SK-N-SH treated with all-trans-retinoic acid at 6 μM for 48 hours (cell line): ENCODE data around the gene PUSL1.

Experiments
- ATAC-seq: fragments of 200-7000 bp; cut with Tn5 transposase; 3 replicates; pipeline ENCODE4 v1.9.1; 2020; ENCODE audit warnings: mild to moderate bottlenecking, moderate library complexity
- BACH2 ChIP-seq: fragments of 250-450 bp; sonication (Bioruptor Pico); IDR thresholded peaks from 2 replicates; pipeline ENCODE4 v1.9.0; 2021; ENCODE audit warnings: mild to moderate bottlenecking, borderline replicate concordance
- CSDC2 ChIP-seq: fragments of 250-450 bp; sonication (Bioruptor Pico); IDR thresholded peaks from 2 replicates; pipeline ENCODE4 v1.5.0; 2020; ENCODE audit warnings: mild to moderate bottlenecking, moderate library complexity
- CSRNP3 ChIP-seq: fragments of 250-450 bp; sonication (Bioruptor Pico); IDR thresholded peaks from 2 replicates; pipeline ENCODE4 v1.5.1; 2021; ENCODE audit warnings: mild to moderate bottlenecking, moderate library complexity
- ESRRG ChIP-seq: fragments of 250-450 bp; sonication (Bioruptor Pico); IDR thresholded peaks from 2 replicates; pipeline ENCODE4 v1.6.1; 2021; ENCODE audit warnings: mild to moderate bottlenecking
- GLIS3 ChIP-seq: fragments of 250-450 bp; sonication (Bioruptor Pico); IDR thresholded peaks from 2 replicates; pipeline ENCODE4 v1.5.0; 2020; ENCODE audit warnings: mild to moderate bottlenecking, moderate library complexity
- OSR1 ChIP-seq: fragments of 250-450 bp; sonication (Bioruptor Pico); IDR thresholded peaks from 2 replicates; pipeline ENCODE4 v1.8.0; 2022; ENCODE audit warnings: moderate library complexity, mild to moderate bottlenecking, inconsistent platforms
- PATZ1 ChIP-seq: fragments of 250-450 bp; sonication (Bioruptor Pico); IDR thresholded peaks from 2 replicates; pipeline ENCODE4 v1.8.0; 2020; ENCODE audit warnings: mild to moderate bottlenecking, moderate library complexity, borderline replicate concordance
- POU6F1 ChIP-seq: fragments of 250-450 bp; sonication (Bioruptor Pico); IDR thresholded peaks from 2 replicates; pipeline ENCODE4 v1.8.0; 2021; ENCODE audit warnings: low read depth, mild to moderate bottlenecking, moderate library complexity, borderline replicate concordance
- PPARA ChIP-seq: fragments of 250-450 bp; sonication (Bioruptor Pico); IDR thresholded peaks from 2 replicates; pipeline ENCODE4 v1.5.0; 2020; ENCODE audit warnings: mild to moderate bottlenecking, borderline replicate concordance
- RARB ChIP-seq: fragments of 250-450 bp; sonication (Bioruptor Pico); IDR thresholded peaks from 2 replicates; pipeline ENCODE4 v1.8.0; 2021; ENCODE audit warnings: mild to moderate bottlenecking, moderate library complexity
- SNAI2 ChIP-seq: fragments of 250-450 bp; sonication (Bioruptor Pico); IDR thresholded peaks from 2 replicates; pipeline ENCODE4 v1.5.0; 2020; ENCODE audit warnings: mild to moderate bottlenecking, moderate library complexity
- TCF4 ChIP-seq: fragments of 250-450 bp; sonication (Bioruptor Pico); IDR thresholded peaks from 2 replicates; pipeline ENCODE4 v1.8.0; 2021; ENCODE audit warnings: mild to moderate bottlenecking, moderate library complexity, borderline replicate concordance
- TOX ChIP-seq: fragments of 250-450 bp; sonication (Bioruptor Pico); IDR thresholded peaks from 2 replicates; pipeline ENCODE4 v1.8.0; 2021; ENCODE audit warnings: mild to moderate bottlenecking, moderate library complexity, borderline replicate concordance
- ZC3H10 ChIP-seq: fragments of 250-450 bp; sonication (Bioruptor Pico); IDR thresholded peaks from 2 replicates; pipeline ENCODE4 v1.5.1; 2021; ENCODE audit warnings: mild to moderate bottlenecking, moderate library complexity
- ZFP30 ChIP-seq: fragments of 450-650 bp; formaldehyde crosslinking; IDR thresholded peaks from 2 replicates; pipeline ENCODE4 v1.5.0; 2022; ENCODE audit warnings: mild to moderate bottlenecking, moderate library complexity
- ZNF565 ChIP-seq: fragments of 450-650 bp; formaldehyde crosslinking; conservative IDR thresholded peaks from 2 replicates; pipeline ENCODE4 v1.5.0; 2020; ENCODE audit warnings: low read depth, mild to moderate bottlenecking, moderate library complexity
- ZNF70 ChIP-seq: fragments of 450-650 bp; formaldehyde crosslinking; IDR thresholded peaks from 2 replicates; pipeline ENCODE4 v1.5.0; 2020; ENCODE audit warnings: mild to moderate bottlenecking, moderate library complexity
- ZNF8 ChIP-seq: fragments of 450-650 bp; formaldehyde crosslinking; IDR thresholded peaks from 2 replicates; pipeline ENCODE4 v1.5.0; 2020; ENCODE audit warnings: mild to moderate bottlenecking, moderate library complexity
- TF ChIP-seq, protein P1 (sequence below): fragments of 250-450 bp; sonication (Bioruptor Pico); IDR thresholded peaks from 2 replicates; pipeline ENCODE4 v1.5.1; 2020; ENCODE audit warnings: low read depth, mild to moderate bottlenecking, moderate library complexity
- TF ChIP-seq, protein P2 (sequence below): fragments of 250-450 bp; sonication (Bioruptor Pico); IDR thresholded peaks from 2 replicates; pipeline ENCODE4 v1.5.0; 2020; ENCODE audit warnings: mild to moderate bottlenecking, moderate library complexity

The PUSL1 gene

GRCh38 chr1:1351511-1352427 lies 43.4 kb downstream of the PUSL1 start:
- TF ChIP-seq SNAI2: no peak
- no peak for TF ChIP-seq POU6F1 (CRISPR knock-in tag)
- TF ChIP-seq, protein P1, sequence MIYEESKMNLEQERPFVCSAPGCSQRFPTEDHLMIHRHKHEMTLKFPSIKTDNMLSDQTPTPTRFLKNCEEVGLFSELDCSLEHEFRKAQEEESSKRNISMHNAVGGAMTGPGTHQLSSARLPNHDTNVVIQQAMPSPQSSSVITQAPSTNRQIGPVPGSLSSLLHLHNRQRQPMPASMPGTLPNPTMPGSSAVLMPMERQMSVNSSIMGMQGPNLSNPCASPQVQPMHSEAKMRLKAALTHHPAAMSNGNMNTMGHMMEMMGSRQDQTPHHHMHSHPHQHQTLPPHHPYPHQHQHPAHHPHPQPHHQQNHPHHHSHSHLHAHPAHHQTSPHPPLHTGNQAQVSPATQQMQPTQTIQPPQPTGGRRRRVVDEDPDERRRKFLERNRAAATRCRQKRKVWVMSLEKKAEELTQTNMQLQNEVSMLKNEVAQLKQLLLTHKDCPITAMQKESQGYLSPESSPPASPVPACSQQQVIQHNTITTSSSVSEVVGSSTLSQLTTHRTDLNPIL (CRISPR knock-in tag): no peak
- TF ChIP-seq BACH2 (CRISPR knock-in tag): no peak
- no peak for TF ChIP-seq ZFP30 (CRISPR knock-in tag)
- no peak for ATAC-seq

DNA sequence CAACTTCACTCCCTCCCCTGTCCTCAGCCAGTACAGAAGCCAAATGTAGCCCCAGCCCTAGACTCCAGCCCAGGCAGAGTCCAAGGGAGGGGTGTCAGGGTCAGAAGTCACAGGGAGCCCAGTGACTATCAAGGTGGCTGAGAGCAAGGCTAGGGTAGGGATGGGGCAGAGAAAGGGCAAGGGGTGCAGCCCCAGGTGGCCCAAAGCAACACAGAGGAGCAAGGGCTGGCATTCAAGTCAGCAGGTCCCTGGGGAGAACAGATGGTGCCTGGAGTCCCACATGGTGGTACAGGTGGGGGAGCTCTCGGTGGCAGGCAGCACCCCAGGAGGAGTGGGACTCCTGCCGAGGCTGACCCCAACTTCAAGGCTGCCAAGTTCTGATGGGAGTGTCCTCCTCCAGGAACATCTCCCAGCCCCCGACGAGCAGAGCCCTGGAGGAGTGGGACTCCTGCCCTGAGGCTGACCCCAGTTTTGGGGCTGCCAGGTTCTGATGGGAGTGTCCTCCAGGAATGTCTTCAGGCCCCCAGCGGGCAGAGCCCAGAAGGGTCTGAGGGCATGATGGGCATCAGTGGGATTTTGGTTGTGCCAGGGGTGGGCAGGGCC lies 44.5 kb downstream of the PUSL1 start:
- no peak for ATAC-seq
- TF ChIP-seq ZNF565 (CRISPR knock-in tag) (no peak), RARB (CRISPR knock-in tag) (no peak), GLIS3 (no peak), ZC3H10 (CRISPR knock-in tag) (no peak), PATZ1 (no peak), CSDC2 (CRISPR knock-in tag) (no peak), PPARA (no peak), ESRRG (no peak), TCF4 (CRISPR knock-in tag) (no peak), CSRNP3 (no peak), ZNF8 (no peak)

DNA sequence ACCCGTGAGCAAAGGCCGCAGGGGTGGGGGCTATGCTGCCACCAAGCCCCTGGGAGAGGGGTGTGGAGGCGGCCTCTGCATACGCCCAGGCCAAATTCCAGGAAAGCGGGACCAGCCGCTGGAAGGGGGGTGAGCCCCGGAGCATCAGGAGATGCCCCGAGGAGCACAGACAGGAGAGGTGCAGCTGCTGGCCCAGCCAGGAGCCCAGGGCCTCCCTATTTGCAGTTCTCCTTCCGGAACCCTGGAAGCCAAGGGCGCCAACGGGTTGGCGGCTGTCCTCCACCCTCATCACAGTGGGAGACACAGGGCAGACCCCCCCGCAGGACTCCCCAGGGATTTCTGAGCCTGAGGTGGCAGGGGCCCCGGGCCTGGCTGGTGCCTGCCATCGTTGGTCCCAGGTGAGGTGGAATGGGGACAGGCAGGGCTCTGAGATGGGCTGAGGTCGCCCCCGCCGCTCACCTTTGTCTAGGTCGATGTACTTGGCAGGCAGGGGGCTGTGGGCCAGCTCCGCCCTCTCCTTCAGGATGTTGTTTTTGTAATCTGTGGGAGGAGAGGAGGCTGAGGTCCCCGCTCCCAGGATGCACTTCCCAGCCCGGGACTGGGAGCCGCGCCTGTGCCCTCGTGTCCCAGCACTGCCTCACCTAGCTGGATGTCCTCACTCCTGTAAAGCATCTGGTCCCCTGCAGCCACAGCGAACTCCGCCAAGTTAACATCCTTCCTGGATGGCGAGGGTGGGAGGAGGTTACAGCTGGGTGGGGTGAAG lies 45.2 kb downstream of the PUSL1 start:
- TF ChIP-seq ZC3H10 (CRISPR knock-in tag) (no peak), CSRNP3 (no peak), ZNF8 (no peak), TOX (CRISPR knock-in tag) (no peak), PATZ1 (no peak), BACH2 (CRISPR knock-in tag) (no peak), OSR1 (no peak), SNAI2 (no peak), RARB (CRISPR knock-in tag) (no peak), ZNF70 (CRISPR knock-in tag) (no peak)
- TF ChIP-seq, protein P1 (CRISPR knock-in tag): no peak
- TF ChIP-seq, protein P2, sequence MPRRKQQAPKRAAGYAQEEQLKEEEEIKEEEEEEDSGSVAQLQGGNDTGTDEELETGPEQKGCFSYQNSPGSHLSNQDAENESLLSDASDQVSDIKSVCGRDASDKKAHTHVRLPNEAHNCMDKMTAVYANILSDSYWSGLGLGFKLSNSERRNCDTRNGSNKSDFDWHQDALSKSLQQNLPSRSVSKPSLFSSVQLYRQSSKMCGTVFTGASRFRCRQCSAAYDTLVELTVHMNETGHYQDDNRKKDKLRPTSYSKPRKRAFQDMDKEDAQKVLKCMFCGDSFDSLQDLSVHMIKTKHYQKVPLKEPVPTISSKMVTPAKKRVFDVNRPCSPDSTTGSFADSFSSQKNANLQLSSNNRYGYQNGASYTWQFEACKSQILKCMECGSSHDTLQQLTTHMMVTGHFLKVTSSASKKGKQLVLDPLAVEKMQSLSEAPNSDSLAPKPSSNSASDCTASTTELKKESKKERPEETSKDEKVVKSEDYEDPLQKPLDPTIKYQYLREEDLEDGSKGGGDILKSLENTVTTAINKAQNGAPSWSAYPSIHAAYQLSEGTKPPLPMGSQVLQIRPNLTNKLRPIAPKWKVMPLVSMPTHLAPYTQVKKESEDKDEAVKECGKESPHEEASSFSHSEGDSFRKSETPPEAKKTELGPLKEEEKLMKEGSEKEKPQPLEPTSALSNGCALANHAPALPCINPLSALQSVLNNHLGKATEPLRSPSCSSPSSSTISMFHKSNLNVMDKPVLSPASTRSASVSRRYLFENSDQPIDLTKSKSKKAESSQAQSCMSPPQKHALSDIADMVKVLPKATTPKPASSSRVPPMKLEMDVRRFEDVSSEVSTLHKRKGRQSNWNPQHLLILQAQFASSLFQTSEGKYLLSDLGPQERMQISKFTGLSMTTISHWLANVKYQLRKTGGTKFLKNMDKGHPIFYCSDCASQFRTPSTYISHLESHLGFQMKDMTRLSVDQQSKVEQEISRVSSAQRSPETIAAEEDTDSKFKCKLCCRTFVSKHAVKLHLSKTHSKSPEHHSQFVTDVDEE (CRISPR knock-in tag): no peak
- ATAC-seq: no peak
